ENCODE measurements around the gene HUNK.
"Not testable (repeated sequence)": the region's sequence is repeated elsewhere in the genome, so short reads cannot be mapped to it uniquely, and the experiment has no call there.

Gene HUNK

GRCh38 chr21:31993826-31994825, 121.3 kb downstream of the HUNK start:
- no peak for DNase-seq (ENCODE audit: low spot score)

- no peak for DNase-seq (ENCODE audit: low spot score)
These were observed 124.4 kb downstream of the HUNK start for GRCh38 chr21:31997191-31997590.

- no peak for DNase-seq (ENCODE audit: low spot score)
These were observed 127.1 kb downstream of the HUNK start for GRCh38 chr21:31999810-32000468.

DNA sequence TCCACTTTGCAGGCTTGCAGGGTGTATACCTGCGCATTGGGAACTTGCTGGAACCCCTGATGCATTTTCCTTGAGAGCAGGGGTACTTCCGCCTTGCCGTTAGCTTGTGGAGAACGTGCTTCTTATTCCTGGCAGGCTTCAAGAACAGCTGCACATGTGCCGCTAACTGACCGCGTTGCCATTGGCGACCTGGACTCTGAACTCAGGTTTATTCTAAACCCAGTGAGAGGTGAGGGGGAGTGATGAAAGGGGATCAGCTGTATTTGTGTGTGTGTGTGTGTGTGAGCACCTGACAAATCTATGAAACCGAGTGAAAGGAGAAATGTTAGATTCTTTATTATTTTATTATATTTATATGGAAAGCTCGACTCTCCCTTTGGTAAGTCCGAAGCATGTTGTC, 128.6 kb downstream of the HUNK start:
- DNase-seq (ENCODE audit: low spot score), result no peak

DNA sequence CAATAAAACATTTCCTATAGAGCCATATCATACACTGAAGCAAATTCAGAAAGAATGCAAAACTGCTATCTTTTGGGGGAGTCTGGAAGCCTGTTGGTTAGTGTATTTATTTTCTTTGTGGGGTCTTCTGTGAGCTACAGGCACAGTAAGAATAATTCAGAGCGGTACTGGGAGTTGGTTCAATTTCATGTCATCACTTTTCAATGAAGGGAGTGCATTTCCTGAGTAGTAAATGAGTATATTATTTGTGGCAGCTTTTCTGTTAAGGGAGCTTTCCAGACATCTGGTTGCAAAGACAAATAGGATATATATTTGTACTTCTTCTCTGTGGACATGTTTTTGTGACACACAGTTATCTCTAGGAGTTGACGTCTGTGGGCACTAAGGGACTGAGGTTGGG, 130.6 kb downstream of the HUNK start:
- no peak for DNase-seq (ENCODE audit: low spot score)

GRCh38 chr21:32004291-32004690, 131.5 kb downstream of the HUNK start:
- no peak for DNase-seq (ENCODE audit: low spot score)

DNA sequence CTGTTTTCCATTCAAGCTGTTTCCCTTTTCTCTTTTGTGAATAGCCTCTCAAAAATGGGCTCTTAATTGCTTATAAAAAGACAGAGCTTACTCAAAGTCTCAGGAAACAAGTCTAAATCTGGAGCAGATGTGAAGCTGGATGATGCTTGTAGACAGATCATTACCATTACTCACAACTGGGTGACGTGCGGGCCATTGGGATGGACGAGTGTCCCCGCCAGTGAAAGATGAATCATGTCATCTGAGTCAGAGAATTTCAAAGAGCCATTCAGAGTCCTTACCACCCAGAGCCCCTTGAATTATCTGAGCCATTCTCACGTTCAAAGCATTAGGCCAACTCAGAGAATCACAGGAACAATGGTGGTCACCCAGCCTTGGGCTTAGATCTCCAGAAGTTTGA, 134.6 kb downstream of the HUNK start:
- no peak for DNase-seq (ENCODE audit: low spot score)

GRCh38 chr21:32008714-32009113, 135.9 kb downstream of the HUNK start:
- no peak for DNase-seq (ENCODE audit: low spot score)

DNA sequence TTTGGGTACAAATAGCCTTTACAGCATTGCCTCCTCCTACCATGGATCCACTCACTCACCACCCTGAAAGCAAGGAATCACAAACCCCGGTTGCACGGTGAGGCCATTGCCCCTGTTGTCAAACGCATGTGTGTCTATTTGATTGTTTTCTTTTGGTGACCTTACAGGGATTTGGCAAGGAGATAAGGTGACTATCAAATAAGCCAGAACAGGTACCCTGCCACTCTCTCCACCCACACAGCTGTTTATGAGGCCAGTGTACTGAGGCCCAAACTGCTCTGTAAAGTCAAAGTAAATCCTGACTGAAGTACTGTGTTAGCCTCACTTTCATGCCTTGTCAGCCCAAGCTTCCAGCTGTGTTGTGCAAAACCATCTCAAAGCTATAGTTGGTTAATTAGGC, 136.4 kb downstream of the HUNK start:
- DNase-seq (ENCODE audit: low spot score), result no peak

- DNase-seq (ENCODE audit: low spot score), result peak; percentile 5
These were observed 142.8 kb downstream of the HUNK start for GRCh38 chr21:32015461-32016139.

- no peak for DNase-seq (ENCODE audit: low spot score)
These were observed 145.6 kb downstream of the HUNK start for GRCh38 chr21:32018381-32018780.

- DNase-seq (ENCODE audit: low spot score), result no peak
These were observed 147.7 kb downstream of the HUNK start for GRCh38 chr21:32020564-32020963.

DNA sequence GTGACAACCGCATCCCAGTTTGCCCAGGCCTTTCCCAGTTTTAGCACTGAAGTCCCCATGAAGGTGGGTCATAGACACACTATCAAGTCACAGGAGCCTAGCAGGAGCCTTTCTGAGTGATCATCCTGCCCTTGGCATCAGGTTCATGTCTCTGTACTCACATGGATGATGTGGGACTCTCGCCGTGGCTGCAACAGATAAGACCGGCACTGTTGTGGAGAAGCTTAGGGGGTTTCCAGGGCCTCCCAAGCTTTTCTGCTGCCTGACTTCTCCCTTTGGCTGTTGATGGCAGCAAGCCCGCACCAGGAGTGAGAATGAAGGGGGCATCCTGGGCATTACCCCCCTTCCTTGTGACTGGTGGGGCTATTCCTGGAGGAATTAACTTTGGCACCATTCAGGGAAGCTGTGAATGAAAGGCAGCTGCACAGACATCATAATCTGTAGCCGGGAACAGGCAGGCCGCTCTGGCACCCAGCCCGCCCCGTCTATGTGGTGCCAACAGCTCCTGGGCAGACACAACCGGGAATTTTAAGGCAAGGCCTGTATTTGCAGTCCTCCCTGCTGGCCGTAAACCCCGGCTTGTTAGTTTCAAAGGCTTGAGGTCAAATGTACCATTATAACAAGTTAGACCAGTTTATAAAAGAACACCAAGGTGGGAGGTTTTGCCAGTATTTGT, 148.6 kb downstream of the HUNK start:
- DNase-seq (ENCODE audit: low spot score), result peak; percentile 8

DNA sequence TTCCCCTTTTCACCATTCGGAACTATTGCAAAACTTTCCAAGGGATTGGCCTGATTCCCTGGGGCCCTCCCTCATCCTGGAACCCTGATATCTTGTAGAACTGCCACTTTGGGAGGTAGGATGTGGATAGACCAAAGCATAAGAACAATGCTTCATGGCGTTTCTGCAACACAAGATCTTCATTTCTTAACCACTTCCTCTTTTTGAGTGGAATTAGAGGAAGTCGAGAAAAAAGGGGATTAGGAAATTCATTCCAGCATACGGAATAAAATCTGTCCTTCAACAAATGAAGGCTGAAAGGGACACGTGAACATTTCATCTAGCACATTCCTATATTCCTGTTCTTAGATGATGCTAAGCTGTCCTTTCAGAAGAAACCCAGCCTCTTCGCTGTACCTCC, 149.3 kb downstream of the HUNK start:
- peak; percentile 67 for DNase-seq (ENCODE audit: low spot score)

DNA sequence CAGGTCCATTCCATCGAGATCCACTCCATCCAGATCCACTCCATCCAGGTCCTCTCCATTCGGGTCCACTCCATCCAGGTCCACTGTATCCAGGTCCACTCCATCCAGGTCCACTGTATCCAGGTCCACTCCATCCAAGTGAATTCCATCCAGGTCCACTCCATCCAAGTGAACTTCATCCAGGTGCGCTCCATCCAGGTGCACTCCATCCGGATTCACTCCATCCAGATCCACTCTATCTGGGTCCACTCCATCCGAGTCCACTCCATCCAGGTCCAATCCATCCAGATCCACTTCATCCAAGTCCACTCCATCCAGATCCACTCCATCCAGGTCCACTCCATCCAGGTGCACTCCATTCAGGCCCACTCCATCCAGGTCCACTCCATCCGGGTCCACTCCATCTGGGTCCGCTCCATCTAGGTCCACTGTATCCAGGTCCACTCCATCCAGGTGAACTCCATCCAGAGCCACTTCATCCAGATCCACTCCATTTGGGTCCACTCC, 157.4 kb downstream of the HUNK start:
- no peak for DNase-seq (ENCODE audit: low spot score)

DNA sequence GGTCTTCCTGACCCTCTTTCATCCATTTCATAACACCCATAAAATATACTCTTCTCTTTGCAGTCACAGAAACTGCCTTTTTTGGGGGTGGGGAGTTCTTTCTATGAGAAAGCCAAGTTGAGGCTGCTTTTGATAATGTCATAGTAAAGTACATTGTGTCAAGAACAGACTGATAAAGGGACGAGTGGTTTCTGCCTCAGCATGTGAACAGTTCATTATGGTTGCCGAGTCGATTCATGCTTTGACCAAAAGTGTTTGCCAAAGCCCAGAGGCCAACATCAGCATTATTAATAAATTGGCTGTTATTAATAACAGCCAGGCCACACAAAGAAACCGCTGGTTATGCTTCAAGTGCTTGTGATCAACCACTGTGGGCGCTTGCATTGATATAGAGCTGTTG, 162.0 kb downstream of the HUNK start:
- DNase-seq (ENCODE audit: low spot score), result no peak

DNA sequence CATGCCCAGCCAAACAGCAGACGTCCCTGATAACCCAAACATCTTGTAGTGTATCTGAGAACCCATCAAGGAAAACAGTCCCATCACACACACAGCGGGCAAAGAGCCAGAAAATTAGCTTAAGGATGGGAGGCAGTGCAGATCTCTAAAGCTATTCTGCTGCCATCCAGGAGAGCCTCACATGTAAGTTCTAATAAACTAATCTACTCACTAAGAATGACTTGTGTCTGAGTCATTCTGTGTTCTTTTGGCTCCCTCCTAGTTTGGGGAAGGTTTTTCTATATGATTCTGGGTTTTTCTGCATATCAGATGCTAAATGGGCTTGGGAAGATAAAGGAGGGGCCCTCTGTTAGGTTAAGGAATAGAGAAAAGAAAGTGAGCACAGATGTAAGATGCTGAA, 162.8 kb downstream of the HUNK start:
- no peak for DNase-seq (ENCODE audit: low spot score)

DNA sequence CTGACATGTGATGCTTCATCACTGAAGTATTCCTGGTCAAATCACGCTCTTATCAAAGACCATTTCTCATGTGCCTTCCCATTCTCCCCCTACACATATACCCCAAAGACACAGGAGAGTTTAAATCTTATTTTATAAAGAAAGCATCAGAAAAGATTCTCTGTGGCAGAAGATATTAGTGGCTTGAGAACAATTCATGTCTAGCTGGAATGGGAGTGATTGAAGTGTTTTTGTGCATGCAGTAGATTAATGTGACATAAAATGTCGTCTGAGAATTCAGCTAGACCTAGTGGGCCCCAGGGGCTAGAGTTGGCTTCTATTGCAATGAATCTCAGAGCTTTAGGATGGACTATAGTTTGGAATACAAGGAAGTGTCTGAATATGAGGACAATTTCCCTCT, 163.9 kb downstream of the HUNK start:
- no peak for DNase-seq (ENCODE audit: low spot score)

DNA sequence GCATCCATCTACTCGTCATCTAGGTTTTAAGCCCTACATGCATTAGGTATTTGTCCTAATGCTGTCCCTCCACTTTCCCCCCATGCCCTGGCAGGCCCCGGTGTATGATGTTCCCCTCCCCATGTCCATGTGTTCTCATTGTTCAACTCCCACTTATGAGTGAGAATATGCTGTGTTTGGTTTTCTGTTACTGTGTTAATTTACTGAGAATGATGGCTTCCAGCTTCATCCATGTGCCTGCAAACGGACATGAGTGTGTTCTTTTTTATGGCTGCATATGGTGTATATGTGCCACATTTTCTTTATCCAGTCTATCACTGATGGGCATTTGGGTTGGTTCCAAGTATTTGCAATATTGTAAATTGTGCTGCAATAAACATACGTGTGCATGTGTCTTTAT, 165.9 kb downstream of the HUNK start:
- DNase-seq (ENCODE audit: low spot score), result not testable (repeated sequence)

DNA sequence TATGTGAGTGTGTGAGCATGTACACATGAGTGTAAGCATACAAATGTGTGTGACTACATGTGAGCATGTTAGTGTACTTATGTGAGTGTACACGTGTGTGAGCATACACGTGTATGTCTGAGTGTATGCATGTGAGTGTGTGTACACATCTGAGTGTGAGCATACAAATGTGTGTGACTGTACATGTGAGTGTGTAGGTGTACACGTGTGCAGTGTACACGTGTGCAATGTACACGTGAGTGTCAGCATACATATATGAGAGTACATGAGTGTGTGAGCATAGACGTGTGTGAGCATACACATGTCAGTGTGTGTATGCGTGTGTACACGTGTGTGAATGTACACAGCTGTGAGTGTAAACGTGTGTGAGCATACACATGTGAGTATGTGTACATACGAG, 170.6 kb downstream of the HUNK start:
- no peak for DNase-seq (ENCODE audit: low spot score)

DNA sequence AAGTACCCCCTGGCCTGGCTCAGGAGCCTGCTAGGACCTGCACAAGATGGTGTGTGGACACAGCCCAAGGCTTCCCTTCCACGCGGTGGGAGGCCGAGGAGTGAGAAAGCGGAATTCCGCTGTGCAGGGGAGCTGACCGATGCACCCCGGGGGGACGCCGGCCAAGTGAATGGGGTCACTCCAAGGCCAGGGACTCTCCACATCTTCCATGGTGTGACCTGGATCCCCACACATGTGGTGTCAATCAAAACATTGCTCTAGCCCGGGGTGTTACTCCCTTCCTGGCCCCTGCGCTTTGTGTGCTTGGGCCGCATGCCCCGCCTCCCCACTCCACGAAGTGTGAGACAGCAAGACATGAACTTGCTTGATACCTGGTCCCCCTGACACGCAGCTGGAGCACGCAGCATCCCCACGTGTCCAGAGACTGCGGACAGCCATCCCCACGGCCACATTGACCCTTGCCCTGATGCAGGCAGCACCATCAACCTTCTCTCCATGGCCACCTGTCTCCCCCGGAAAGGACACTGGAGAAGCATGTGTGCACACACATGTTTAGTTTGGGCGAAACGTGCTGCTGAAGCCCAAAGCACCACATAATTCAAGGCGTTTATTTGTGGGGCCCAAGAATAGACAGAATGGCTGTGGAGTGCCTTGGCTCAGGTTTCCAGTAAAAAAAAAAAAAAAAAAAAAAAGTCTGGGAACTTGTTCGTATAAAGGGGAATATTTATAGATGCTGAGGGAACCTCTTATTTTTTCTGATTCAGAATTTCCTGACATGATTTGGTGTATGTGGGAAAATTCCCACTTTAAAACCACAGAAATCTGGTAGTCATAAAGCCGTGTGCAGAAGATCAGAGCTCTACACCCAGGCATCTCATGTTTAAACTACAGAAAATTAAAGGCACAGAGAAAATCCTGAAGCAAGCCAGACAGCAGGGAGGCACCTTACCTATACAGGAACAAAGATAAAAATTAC, 171.7 kb downstream of the HUNK start:
- DNase-seq (ENCODE audit: low spot score), result no peak

All from pons (tissue), 1 donor.